C4-2B (cell line): ENCODE measurements around the gene ZFYVE28.

ENCODE experiments used
- CTCF ChIP-seq: fragments of 450-650 bp; conservative IDR thresholded peaks from 2 replicates; pipeline ENCODE4 v1.5.1; 2017; ENCODE audit warnings: mild to moderate bottlenecking
- ZFX ChIP-seq: fragments of 450-650 bp; IDR thresholded peaks from 2 replicates; pipeline ENCODE4 v1.6.1; 2017

- TF ChIP-seq CTCF (no peak), ZFX (no peak)
These were observed 96.9 kb downstream of the ZFYVE28 start for GRCh38 chr4:2321279-2322196.
